T-helper 17 cell (primary cell): ENCODE results near the gene ILRUN. TPM values are rescaled to one million over a fixed set of nuclear protein-coding genes. Genes with fewer than 3 reads are reported as not detected.
A peak's percentile ranks its signal among the peaks of the same experiment; 100 is the strongest.
"Not testable (repeated sequence)": the region's sequence is repeated elsewhere in the genome, so short reads cannot be mapped to it uniquely, and the experiment has no call there.

Experiments
- ATAC-seq: fragments of 150-1000 bp; cut with Tn5 transposase; 2 replicates; pipeline ENCODE4 v1.10.0; 2021; ENCODE audit warnings: mild to moderate bottlenecking, moderate library complexity
- DNase-seq, 3 donors: peaks; one replicate each; pipeline versions ENCODE4 v3.0.0 to v3.0.0-alpha.2; 2020 to 2021
- H3K9me3 ChIP-seq: one replicate; pipeline ENCODE4 v1.7.0; 2013; ENCODE audit warnings: low read length, mild to moderate bottlenecking; ENCODE audit not compliant: control insufficient read depth, poor library complexity, severe bottlenecking
- H3K27ac Mint-ChIP-seq: one replicate; pipeline ENCODE4 v1.8.0; 2022; ENCODE audit warnings: mild to moderate bottlenecking, moderate library complexity, mixed read lengths
- H3K27me3 Mint-ChIP-seq: one replicate; pipeline ENCODE4 v1.8.0; 2022; ENCODE audit warnings: mixed read lengths
- H3K36me3 Mint-ChIP-seq: one replicate; pipeline ENCODE4 v1.8.0; 2022; ENCODE audit warnings: low read depth, mixed read lengths
- H3K4me1 Mint-ChIP-seq: one replicate; pipeline ENCODE4 v1.8.0; 2022; ENCODE audit warnings: mild to moderate bottlenecking, mixed read lengths
- H3K4me3 Mint-ChIP-seq: one replicate; pipeline ENCODE4 v1.8.0; 2022; ENCODE audit warnings: mild to moderate bottlenecking, moderate library complexity, mixed read lengths
- total RNA-seq, 4 donors: library from RNA in 2 of 4; stranded (reverse) in 2 of 4; gene quantifications; one replicate each; pipeline ENCODE4 v1.2.3 and lab custom pipeline; 2022 to 2026

ILRUN gene
- total RNA-seq, 2 donors from 2014 or later = 55.9 to 64.4 TPM

DNA sequence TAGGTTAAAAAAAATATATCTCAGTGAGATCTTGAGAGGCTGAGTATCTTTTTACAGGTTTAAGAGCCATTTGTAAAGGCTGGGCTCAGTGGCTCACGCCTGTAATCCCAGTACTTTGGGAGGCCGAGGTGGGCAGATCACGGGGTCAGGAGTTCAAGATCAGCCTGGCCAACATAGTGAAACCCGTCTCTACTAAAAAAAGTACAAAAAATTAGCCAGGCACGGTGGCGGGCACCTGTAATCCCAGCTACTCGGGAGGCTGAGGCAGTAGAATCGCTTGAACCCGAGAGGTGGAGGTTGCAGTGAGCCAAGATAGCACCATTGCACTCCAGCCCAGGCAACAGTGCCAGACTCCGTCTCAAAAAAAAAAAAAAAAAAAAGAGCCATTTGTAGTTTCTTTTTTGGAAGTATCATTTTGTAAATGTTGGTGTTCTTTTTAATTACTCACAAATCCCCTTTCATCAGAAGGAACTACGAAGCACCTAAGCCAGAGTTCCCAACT is 40.6 kb downstream of the ILRUN start:
- H3K4me1 Mint-ChIP-seq = peaks cover 29% of the 10 kb centered on the region
- peak overlapping the region; percentile 86 for H3K4me3 Mint-ChIP-seq
- H3K27ac Mint-ChIP-seq = peak overlapping the region; percentile 96
- ATAC-seq = peak; percentile 11
- not testable (repeated sequence) for H3K27me3 Mint-ChIP-seq, DNase-seq, H3K9me3 ChIP-seq, H3K36me3 Mint-ChIP-seq

DNA sequence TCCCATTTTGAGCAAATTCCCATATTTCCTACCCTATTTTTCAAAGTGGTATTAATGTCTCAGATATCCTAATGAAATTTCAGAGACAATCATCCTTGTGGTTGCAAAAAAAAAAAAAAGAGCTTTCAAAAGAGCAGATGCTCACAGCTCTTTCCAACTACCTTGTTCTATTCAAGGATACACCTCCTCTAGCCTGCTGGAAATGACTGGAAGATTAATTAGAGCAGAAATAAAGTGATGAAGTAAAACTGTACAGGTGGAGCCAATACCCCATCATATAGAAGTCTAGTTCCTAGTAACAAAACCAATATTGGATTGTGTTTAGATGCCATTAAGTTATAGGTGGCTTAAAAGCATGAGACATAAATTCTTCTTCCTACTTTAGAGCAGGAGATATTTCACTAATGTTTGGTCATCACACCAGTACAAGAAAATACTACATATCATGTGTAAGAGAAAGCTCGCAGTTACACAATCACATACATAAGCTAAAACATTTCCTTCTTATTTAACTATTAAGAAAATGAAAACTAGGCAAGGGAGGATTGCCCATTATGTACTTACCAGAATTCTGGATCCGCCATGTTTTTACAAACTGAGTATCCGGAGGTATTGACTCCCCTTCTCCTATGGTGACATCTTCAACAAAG is 42.4 kb downstream of the ILRUN start:
- DNase-seq (no peak), ATAC-seq (no peak)
- Mint-ChIP-seq H3K27me3 (no peaks in the 10 kb centered on the region), H3K4me1 (peaks cover 32% of the 10 kb centered on the region), H3K4me3 (no peak overlapping the region), H3K36me3 (peaks cover 2% of the 10 kb centered on the region), H3K27ac (peak overlapping the region; percentile 27)
- no peaks in the 10 kb centered on the region for H3K9me3 ChIP-seq

DNA sequence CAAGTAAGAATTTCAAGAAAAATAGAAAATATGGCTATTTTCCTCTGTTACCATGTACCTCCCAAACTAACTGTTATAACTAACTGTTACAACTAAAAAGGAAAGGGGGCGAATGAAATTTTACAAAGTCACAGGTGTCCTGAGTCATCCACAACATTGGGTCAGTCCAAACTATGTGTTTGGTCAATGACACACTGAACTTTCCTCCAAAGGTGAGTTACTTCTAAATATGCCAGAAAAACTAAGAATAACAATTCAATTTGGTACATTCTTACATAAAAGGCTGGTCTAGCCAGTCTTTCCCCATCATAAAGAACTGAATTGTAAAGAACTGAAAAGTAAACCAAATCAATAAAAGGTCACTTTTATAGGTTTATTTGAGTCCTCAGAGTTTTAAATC is 44.3 kb downstream of the ILRUN start:
- Mint-ChIP-seq H3K4me3 (no peak overlapping the region), H3K4me1 (peaks cover 30% of the 10 kb centered on the region), H3K36me3 (peaks cover 2% of the 10 kb centered on the region), H3K27me3 (no peaks in the 10 kb centered on the region), H3K27ac (peak overlapping the region; percentile 4)
- DNase-seq = no peak
- no peaks in the 10 kb centered on the region for H3K9me3 ChIP-seq
- ATAC-seq = no peak

DNA sequence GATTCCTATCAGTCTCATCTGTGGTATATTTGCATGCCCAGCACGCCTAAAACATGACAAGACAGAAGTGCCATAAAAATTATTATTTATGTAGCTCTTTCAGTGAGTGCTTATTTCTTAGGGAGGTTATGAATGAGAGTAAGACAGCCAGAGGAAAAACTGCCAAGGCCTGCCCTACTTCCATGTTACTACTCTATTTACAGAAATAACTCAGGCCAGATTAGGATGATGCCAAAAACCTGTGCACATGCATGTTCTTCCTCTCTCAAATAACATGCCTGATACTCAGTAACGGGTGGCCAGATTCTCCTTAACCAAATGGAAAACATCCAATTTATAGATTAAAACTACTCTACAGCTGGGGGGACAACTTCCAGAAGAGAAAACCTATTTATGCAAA is 45.7 kb downstream of the ILRUN start:
- no peak for DNase-seq
- no peak for ATAC-seq
- peaks cover 9% of the 10 kb centered on the region for H3K36me3 Mint-ChIP-seq
- H3K4me1 Mint-ChIP-seq = peaks cover 27% of the 10 kb centered on the region
- H3K27ac Mint-ChIP-seq = peak overlapping the region; percentile 2
- no peaks in the 10 kb centered on the region for H3K27me3 Mint-ChIP-seq
- peak overlapping the region; percentile 43 for H3K4me3 Mint-ChIP-seq
- H3K9me3 ChIP-seq = no peaks in the 10 kb centered on the region

DNA sequence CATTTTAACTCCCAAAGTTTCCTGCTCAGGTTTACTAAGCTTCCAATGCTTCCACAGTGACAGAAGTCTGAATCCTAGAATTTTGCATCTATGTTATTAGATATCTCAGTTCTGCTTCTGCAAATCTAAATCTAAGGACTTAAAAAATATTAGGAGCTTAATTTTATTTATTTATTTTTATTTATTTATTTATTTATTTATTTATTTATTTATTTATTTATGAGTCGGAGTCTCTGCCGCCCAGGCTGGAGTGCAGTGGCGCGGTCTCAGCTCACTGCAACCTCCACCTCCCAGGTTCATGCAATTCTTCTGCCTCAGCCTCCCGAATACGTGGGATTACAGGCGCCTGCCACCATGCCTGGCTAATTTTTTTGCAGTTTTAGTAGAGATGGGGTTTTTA is 46.3 kb downstream of the ILRUN start:
- not testable (repeated sequence) for H3K9me3 ChIP-seq, ATAC-seq, H3K4me3 Mint-ChIP-seq, H3K27me3 Mint-ChIP-seq, H3K27ac Mint-ChIP-seq, DNase-seq
- Mint-ChIP-seq H3K4me1 (peaks cover 26% of the 10 kb centered on the region), H3K36me3 (peaks cover 12% of the 10 kb centered on the region)

DNA sequence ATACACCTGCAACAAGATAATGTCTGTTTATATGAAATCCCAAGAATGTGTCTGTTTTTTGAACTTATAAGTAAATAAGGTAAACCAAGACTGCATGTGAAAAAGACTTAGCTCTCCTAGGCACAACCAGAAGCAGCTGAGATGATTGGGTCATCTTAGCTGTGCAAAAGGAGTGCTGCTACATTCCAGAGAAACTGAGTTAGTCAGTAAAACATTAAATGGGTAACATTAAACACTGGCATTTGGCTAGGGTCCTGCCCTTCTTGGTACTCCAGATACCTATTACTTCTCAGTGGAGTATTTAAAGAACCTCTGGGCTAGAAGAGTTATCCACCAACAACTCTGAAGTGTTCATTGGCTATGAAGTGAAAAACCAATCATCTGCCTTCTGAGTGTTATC is 47.8 kb downstream of the ILRUN start:
- ATAC-seq = no peak
- no peaks in the 10 kb centered on the region for H3K9me3 ChIP-seq
- Mint-ChIP-seq H3K36me3 (peaks cover 13% of the 10 kb centered on the region), H3K4me3 (no peak overlapping the region), H3K27me3 (no peaks in the 10 kb centered on the region), H3K27ac (no peak overlapping the region), H3K4me1 (peaks cover 29% of the 10 kb centered on the region)
- DNase-seq = no peak

Other genes with a start within 250 kb of the ILRUN start
- under 1 TPM; 0.40 to 0.50 TPM for gene PACSIN1, start 230.7 kb downstream of the ILRUN start, total RNA-seq
- gene SPDEF, start 140.4 kb downstream of the ILRUN start, total RNA-seq = under 1 TPM; 0.23 to 0.35 TPM
- 10 to 100 TPM; 44.2 to 52.1 TPM for gene SNRPC, start 60.7 kb upstream of the ILRUN start, total RNA-seq
- 10 to 100 TPM; 10.5 to 16.3 TPM for gene BLTP3A, start 95.3 kb upstream of the ILRUN start, total RNA-seq
- gene TAF11, start 191.3 kb upstream of the ILRUN start, total RNA-seq = 10 to 100 TPM; 30.1 to 36.3 TPM
- gene ANKS1A, start 192.5 kb upstream of the ILRUN start, total RNA-seq = 10 to 100 TPM in 1 of 2 donors, 1 to 10 TPM in 1; 9.6 to 10.0 TPM